H1 (cell line): ENCODE data around the gene KCNMA1. TPM values are rescaled to one million over a fixed set of nuclear protein-coding genes. Genes with fewer than 3 reads are reported as not detected.

Experiments
- CHD1 ChIP-seq: IDR thresholded peaks from 2 replicates; pipeline ENCODE4 v1.6.1; 2012; ENCODE audit warnings: low read depth, low read length, improper control_type of control experiment
- HDAC2 ChIP-seq, 2 experiments: fragments of 300-600 bp in 1 of 2; sonication (generic) in 1 of 2; IDR thresholded peaks; 2 replicates each; pipeline ENCODE4 v1.6.1; 2011 to 2012; ENCODE audit warnings: low read depth in 2 of 2, low read length in 2 of 2, mild to moderate bottlenecking in 2 of 2, moderate library complexity in 2 of 2, borderline replicate concordance in 1 of 2, inconsistent platforms in 1 of 2
- MAX ChIP-seq: IDR thresholded peaks from 2 replicates; pipeline ENCODE4 v1.6.1; 2012; ENCODE audit warnings: inconsistent platforms
- PHF8 ChIP-seq: fragments of 200-600 bp; sonication (generic); conservative IDR thresholded peaks from 2 replicates; pipeline ENCODE4 v1.7.1; 2012; ENCODE audit warnings: low read depth, mild to moderate bottlenecking, inconsistent platforms, low read length, moderate library complexity
- RFX5 ChIP-seq: IDR thresholded peaks from 2 replicates; pipeline ENCODE4 v1.6.1; 2011; ENCODE audit warnings: low read depth, low read length, improper control_type of control experiment, borderline replicate concordance
- TAF1 ChIP-seq: IDR thresholded peaks from 2 replicates; pipeline ENCODE4 v1.6.1; 2011; ENCODE audit warnings: mild to moderate bottlenecking, low read depth, low read length
- TCF12 ChIP-seq: IDR thresholded peaks from 2 replicates; pipeline ENCODE4 v1.6.1; 2011; ENCODE audit warnings: low read depth, mild to moderate bottlenecking, low read length
- polyA plus RNA-seq, 7 experiments: library from polyadenylated mRNA; depleted of rRNA in 3 of 7; stranded (reverse) in 5 of 7; unstranded in 2 of 7; fragments of >200 nt in 5 of 7; fragments of 200-250 nt in 2 of 7; gene quantifications; 1 replicate in 5 of 7; 2 replicates in 1 of 7; 4 replicates in 1 of 7; pipeline versions ENCODE4 v1.2.1 to v1.2.3, GENCODE V29; 2011 to 2013; ENCODE audit warnings: missing spikeins in 2 of 7, mixed read lengths in 2 of 7
- total RNA-seq: library from RNA; stranded (reverse); fragmentation: NEBNext Ultra II Directional; extraction: Animal tissue kit (Norgen Biotek cat#: 25700); gene quantifications from 2 replicates; pipeline ENCODE4 v1.2.1, GENCODE V29; 2021
- TF ChIP-seq, protein P1 (sequence below): fragments of 300-600 bp; sonication (generic); IDR thresholded peaks from 2 replicates; pipeline ENCODE4 v1.7.1; 2012; ENCODE audit warnings: low read length, moderate library complexity, mild to moderate bottlenecking, inconsistent platforms; ENCODE audit not compliant: insufficient replicate concordance
- TF ChIP-seq, protein P2 (sequence below): IDR thresholded peaks from 2 replicates; pipeline ENCODE4 v1.6.1; 2012; ENCODE audit warnings: inconsistent platforms

KCNMA1 gene
- total and polyA plus RNA-seq, 2 of the 8 experiments (the other 6 are each of a cell fraction or from before 2014, with no cell fraction given) = 10.2 to 11.1 TPM

GRCh38 chr10:76871697-76872295 lies 765.8 kb downstream of the KCNMA1 start (continued):
- TF ChIP-seq TAF1 (no peak), MAX (no peak), CHD1 (no peak), TCF12 (no peak), HDAC2 (IDR thresholded peaks at IDR 0.05; ENCODE audit: borderline replicate concordance in 1 of 2, low read depth in 2 of 2, low read length in 2 of 2) (no peak), PHF8 (no peak), RFX5 (no peak)
- TF ChIP-seq, protein P1, sequence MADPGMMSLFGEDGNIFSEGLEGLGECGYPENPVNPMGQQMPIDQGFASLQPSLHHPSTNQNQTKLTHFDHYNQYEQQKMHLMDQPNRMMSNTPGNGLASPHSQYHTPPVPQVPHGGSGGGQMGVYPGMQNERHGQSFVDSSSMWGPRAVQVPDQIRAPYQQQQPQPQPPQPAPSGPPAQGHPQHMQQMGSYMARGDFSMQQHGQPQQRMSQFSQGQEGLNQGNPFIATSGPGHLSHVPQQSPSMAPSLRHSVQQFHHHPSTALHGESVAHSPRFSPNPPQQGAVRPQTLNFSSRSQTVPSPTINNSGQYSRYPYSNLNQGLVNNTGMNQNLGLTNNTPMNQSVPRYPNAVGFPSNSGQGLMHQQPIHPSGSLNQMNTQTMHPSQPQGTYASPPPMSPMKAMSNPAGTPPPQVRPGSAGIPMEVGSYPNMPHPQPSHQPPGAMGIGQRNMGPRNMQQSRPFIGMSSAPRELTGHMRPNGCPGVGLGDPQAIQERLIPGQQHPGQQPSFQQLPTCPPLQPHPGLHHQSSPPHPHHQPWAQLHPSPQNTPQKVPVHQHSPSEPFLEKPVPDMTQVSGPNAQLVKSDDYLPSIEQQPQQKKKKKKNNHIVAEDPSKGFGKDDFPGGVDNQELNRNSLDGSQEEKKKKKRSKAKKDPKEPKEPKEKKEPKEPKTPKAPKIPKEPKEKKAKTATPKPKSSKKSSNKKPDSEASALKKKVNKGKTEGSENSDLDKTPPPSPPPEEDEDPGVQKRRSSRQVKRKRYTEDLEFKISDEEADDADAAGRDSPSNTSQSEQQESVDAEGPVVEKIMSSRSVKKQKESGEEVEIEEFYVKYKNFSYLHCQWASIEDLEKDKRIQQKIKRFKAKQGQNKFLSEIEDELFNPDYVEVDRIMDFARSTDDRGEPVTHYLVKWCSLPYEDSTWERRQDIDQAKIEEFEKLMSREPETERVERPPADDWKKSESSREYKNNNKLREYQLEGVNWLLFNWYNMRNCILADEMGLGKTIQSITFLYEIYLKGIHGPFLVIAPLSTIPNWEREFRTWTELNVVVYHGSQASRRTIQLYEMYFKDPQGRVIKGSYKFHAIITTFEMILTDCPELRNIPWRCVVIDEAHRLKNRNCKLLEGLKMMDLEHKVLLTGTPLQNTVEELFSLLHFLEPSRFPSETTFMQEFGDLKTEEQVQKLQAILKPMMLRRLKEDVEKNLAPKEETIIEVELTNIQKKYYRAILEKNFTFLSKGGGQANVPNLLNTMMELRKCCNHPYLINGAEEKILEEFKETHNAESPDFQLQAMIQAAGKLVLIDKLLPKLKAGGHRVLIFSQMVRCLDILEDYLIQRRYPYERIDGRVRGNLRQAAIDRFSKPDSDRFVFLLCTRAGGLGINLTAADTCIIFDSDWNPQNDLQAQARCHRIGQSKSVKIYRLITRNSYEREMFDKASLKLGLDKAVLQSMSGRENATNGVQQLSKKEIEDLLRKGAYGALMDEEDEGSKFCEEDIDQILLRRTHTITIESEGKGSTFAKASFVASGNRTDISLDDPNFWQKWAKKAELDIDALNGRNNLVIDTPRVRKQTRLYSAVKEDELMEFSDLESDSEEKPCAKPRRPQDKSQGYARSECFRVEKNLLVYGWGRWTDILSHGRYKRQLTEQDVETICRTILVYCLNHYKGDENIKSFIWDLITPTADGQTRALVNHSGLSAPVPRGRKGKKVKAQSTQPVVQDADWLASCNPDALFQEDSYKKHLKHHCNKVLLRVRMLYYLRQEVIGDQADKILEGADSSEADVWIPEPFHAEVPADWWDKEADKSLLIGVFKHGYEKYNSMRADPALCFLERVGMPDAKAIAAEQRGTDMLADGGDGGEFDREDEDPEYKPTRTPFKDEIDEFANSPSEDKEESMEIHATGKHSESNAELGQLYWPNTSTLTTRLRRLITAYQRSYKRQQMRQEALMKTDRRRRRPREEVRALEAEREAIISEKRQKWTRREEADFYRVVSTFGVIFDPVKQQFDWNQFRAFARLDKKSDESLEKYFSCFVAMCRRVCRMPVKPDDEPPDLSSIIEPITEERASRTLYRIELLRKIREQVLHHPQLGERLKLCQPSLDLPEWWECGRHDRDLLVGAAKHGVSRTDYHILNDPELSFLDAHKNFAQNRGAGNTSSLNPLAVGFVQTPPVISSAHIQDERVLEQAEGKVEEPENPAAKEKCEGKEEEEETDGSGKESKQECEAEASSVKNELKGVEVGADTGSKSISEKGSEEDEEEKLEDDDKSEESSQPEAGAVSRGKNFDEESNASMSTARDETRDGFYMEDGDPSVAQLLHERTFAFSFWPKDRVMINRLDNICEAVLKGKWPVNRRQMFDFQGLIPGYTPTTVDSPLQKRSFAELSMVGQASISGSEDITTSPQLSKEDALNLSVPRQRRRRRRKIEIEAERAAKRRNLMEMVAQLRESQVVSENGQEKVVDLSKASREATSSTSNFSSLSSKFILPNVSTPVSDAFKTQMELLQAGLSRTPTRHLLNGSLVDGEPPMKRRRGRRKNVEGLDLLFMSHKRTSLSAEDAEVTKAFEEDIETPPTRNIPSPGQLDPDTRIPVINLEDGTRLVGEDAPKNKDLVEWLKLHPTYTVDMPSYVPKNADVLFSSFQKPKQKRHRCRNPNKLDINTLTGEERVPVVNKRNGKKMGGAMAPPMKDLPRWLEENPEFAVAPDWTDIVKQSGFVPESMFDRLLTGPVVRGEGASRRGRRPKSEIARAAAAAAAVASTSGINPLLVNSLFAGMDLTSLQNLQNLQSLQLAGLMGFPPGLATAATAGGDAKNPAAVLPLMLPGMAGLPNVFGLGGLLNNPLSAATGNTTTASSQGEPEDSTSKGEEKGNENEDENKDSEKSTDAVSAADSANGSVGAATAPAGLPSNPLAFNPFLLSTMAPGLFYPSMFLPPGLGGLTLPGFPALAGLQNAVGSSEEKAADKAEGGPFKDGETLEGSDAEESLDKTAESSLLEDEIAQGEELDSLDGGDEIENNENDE = no peak
- TF ChIP-seq, protein P2, sequence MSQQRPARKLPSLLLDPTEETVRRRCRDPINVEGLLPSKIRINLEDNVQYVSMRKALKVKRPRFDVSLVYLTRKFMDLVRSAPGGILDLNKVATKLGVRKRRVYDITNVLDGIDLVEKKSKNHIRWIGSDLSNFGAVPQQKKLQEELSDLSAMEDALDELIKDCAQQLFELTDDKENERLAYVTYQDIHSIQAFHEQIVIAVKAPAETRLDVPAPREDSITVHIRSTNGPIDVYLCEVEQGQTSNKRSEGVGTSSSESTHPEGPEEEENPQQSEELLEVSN = no peak
